ENCODE measurements around the gene ELP4. TPM values are rescaled to one million over a fixed set of nuclear protein-coding genes. Genes with fewer than 3 reads are reported as not detected.

Gene ELP4
- total and polyA plus RNA-seq, 9 donors = 12.0 to 18.8 (median 15.3) TPM

GRCh38 chr11:31780078-31780477 lies 270.5 kb downstream of the ELP4 start:
- no peak overlapping the region for H3K4me3 ChIP-seq (ENCODE audit: low read length)
- H3K9me3 ChIP-seq (replicated peaks; ENCODE audit: control insufficient read depth, low read depth, low read length) = peaks cover 2% of the 10 kb centered on the region
- DNase-seq = no peak
- peaks cover 8% of the 10 kb centered on the region for H3K4me1 ChIP-seq (ENCODE audit: control insufficient read depth, insufficient read depth, low read length)
- WGBS (ENCODE audit: insufficient coverage) = no CpG with 5 or more reads among the region's 4 CpGs
- no peaks in the 10 kb centered on the region for H3K27me3 ChIP-seq (ENCODE audit: control insufficient read depth, insufficient read depth, low read length)
- H3K27ac ChIP-seq (ENCODE audit: low read length) = peak overlapping the region; percentile 85
- no peaks in the 10 kb centered on the region for H3K36me3 ChIP-seq (ENCODE audit: control insufficient read depth, insufficient read depth, low read length)

GRCh38 chr11:31780480-31780971 lies 271.0 kb downstream of the ELP4 start:
- H3K27ac ChIP-seq (ENCODE audit: low read length) = peak overlapping the region; percentile 17
- no peaks in the 10 kb centered on the region for H3K36me3 ChIP-seq (ENCODE audit: control insufficient read depth, insufficient read depth, low read length)
- H3K4me1 ChIP-seq (ENCODE audit: control insufficient read depth, insufficient read depth, low read length) = peaks cover 8% of the 10 kb centered on the region
- no peak for DNase-seq
- peaks cover 2% of the 10 kb centered on the region for H3K9me3 ChIP-seq (replicated peaks; ENCODE audit: control insufficient read depth, low read depth, low read length)
- no peaks in the 10 kb centered on the region for H3K27me3 ChIP-seq (ENCODE audit: control insufficient read depth, insufficient read depth, low read length)
- 83% methylated on average over 2 of the region's 5 CpGs for WGBS (ENCODE audit: insufficient coverage)
- no peak overlapping the region for H3K4me3 ChIP-seq (ENCODE audit: low read length)

GRCh38 chr11:31782257-31782656 lies 272.7 kb downstream of the ELP4 start:
- WGBS (ENCODE audit: insufficient coverage) = 100% methylated on average over 2 of the region's 2 CpGs
- DNase-seq = no peak
- peaks cover 8% of the 10 kb centered on the region for H3K4me1 ChIP-seq (ENCODE audit: control insufficient read depth, insufficient read depth, low read length)
- no peaks in the 10 kb centered on the region for H3K36me3 ChIP-seq (ENCODE audit: control insufficient read depth, insufficient read depth, low read length)
- H3K9me3 ChIP-seq (replicated peaks; ENCODE audit: control insufficient read depth, low read depth, low read length) = peaks cover 2% of the 10 kb centered on the region
- no peak overlapping the region for H3K27ac ChIP-seq (ENCODE audit: low read length)
- no peaks in the 10 kb centered on the region for H3K27me3 ChIP-seq (ENCODE audit: control insufficient read depth, insufficient read depth, low read length)
- H3K4me3 ChIP-seq (ENCODE audit: low read length) = no peak overlapping the region

GRCh38 chr11:31783252-31783651 lies 273.7 kb downstream of the ELP4 start:
- peaks cover 8% of the 10 kb centered on the region for H3K4me1 ChIP-seq (ENCODE audit: control insufficient read depth, insufficient read depth, low read length)
- H3K36me3 ChIP-seq (ENCODE audit: control insufficient read depth, insufficient read depth, low read length) = no peaks in the 10 kb centered on the region
- 94% methylated on average over 3 of the region's 6 CpGs for WGBS (ENCODE audit: insufficient coverage)
- H3K4me3 ChIP-seq (ENCODE audit: low read length) = no peak overlapping the region
- H3K27ac ChIP-seq (ENCODE audit: low read length) = no peak overlapping the region
- H3K9me3 ChIP-seq (replicated peaks; ENCODE audit: control insufficient read depth, low read depth, low read length) = no peaks in the 10 kb centered on the region
- DNase-seq = no peak
- H3K27me3 ChIP-seq (ENCODE audit: control insufficient read depth, insufficient read depth, low read length) = no peaks in the 10 kb centered on the region

GRCh38 chr11:31784611-31785010 lies 275.0 kb downstream of the ELP4 start:
- Histone ChIP-seq H3K27me3 (ENCODE audit: control insufficient read depth, insufficient read depth, low read length) (no peaks in the 10 kb centered on the region), H3K9me3 (replicated peaks; ENCODE audit: control insufficient read depth, low read depth, low read length) (no peaks in the 10 kb centered on the region), H3K36me3 (ENCODE audit: control insufficient read depth, insufficient read depth, low read length) (no peaks in the 10 kb centered on the region), H3K4me3 (ENCODE audit: low read length) (no peak overlapping the region), H3K27ac (ENCODE audit: low read length) (no peak overlapping the region), H3K4me1 (ENCODE audit: control insufficient read depth, insufficient read depth, low read length) (peaks cover 2% of the 10 kb centered on the region)
- WGBS (ENCODE audit: insufficient coverage) = no CpG with 5 or more reads among the region's 2 CpGs
- no peak for DNase-seq

- Histone ChIP-seq H3K27me3 (ENCODE audit: control insufficient read depth, insufficient read depth, low read length) (no peaks in the 10 kb centered on the region), H3K36me3 (ENCODE audit: control insufficient read depth, insufficient read depth, low read length) (no peaks in the 10 kb centered on the region), H3K27ac (ENCODE audit: low read length) (peak overlapping the region; percentile 6), H3K4me1 (ENCODE audit: control insufficient read depth, insufficient read depth, low read length) (no peaks in the 10 kb centered on the region), H3K9me3 (replicated peaks; ENCODE audit: control insufficient read depth, low read depth, low read length) (no peaks in the 10 kb centered on the region), H3K4me3 (ENCODE audit: low read length) (no peak overlapping the region)
- no peak for DNase-seq
- 66% methylated on average over 10 of the region's 16 CpGs for WGBS (ENCODE audit: insufficient coverage)
Measured at GRCh38 chr11:31786996-31787685, 277.6 kb downstream of the ELP4 start.

- DNase-seq = no peak
- no CpG with 5 or more reads among the region's 3 CpGs for WGBS (ENCODE audit: insufficient coverage)
- H3K4me3 ChIP-seq (ENCODE audit: low read length) = no peak overlapping the region
- no peak overlapping the region for H3K27ac ChIP-seq (ENCODE audit: low read length)
- H3K27me3 ChIP-seq (ENCODE audit: control insufficient read depth, insufficient read depth, low read length) = no peaks in the 10 kb centered on the region
- H3K36me3 ChIP-seq (ENCODE audit: control insufficient read depth, insufficient read depth, low read length) = no peaks in the 10 kb centered on the region
- no peaks in the 10 kb centered on the region for H3K9me3 ChIP-seq (replicated peaks; ENCODE audit: control insufficient read depth, low read depth, low read length)
- no peaks in the 10 kb centered on the region for H3K4me1 ChIP-seq (ENCODE audit: control insufficient read depth, insufficient read depth, low read length)
Measured at GRCh38 chr11:31788085-31788484, 278.5 kb downstream of the ELP4 start.

- peaks cover 8% of the 10 kb centered on the region for H3K27me3 ChIP-seq (ENCODE audit: control insufficient read depth, insufficient read depth, low read length)
- DNase-seq = no peak
- no peaks in the 10 kb centered on the region for H3K9me3 ChIP-seq (replicated peaks; ENCODE audit: control insufficient read depth, low read depth, low read length)
- WGBS (ENCODE audit: insufficient coverage) = 62% methylated on average over 2 of the region's 7 CpGs
- H3K4me1 ChIP-seq (ENCODE audit: control insufficient read depth, insufficient read depth, low read length) = no peaks in the 10 kb centered on the region
- H3K36me3 ChIP-seq (ENCODE audit: control insufficient read depth, insufficient read depth, low read length) = no peaks in the 10 kb centered on the region
- H3K4me3 ChIP-seq (ENCODE audit: low read length) = no peak overlapping the region
- H3K27ac ChIP-seq (ENCODE audit: low read length) = no peak overlapping the region
Measured at GRCh38 chr11:31790649-31791048, 281.1 kb downstream of the ELP4 start.

- Histone ChIP-seq H3K36me3 (ENCODE audit: control insufficient read depth, insufficient read depth, low read length) (no peaks in the 10 kb centered on the region), H3K4me3 (ENCODE audit: low read length) (no peak overlapping the region), H3K9me3 (replicated peaks; ENCODE audit: control insufficient read depth, low read depth, low read length) (no peaks in the 10 kb centered on the region), H3K27me3 (ENCODE audit: control insufficient read depth, insufficient read depth, low read length) (peaks cover 21% of the 10 kb centered on the region), H3K27ac (ENCODE audit: low read length) (no peak overlapping the region), H3K4me1 (ENCODE audit: control insufficient read depth, insufficient read depth, low read length) (peaks cover 3% of the 10 kb centered on the region)
- WGBS (ENCODE audit: insufficient coverage) = no CpG with 5 or more reads among the region's 2 CpGs
- DNase-seq = no peak
Measured at GRCh38 chr11:31792036-31792435, 282.5 kb downstream of the ELP4 start.

- peaks cover 6% of the 10 kb centered on the region for H3K4me1 ChIP-seq (ENCODE audit: control insufficient read depth, insufficient read depth, low read length)
- no peaks in the 10 kb centered on the region for H3K36me3 ChIP-seq (ENCODE audit: control insufficient read depth, insufficient read depth, low read length)
- no CpG with 5 or more reads among the region's 2 CpGs for WGBS (ENCODE audit: insufficient coverage)
- no peak overlapping the region for H3K27ac ChIP-seq (ENCODE audit: low read length)
- no peak for DNase-seq
- no peak overlapping the region for H3K4me3 ChIP-seq (ENCODE audit: low read length)
- H3K27me3 ChIP-seq (ENCODE audit: control insufficient read depth, insufficient read depth, low read length) = peaks cover 26% of the 10 kb centered on the region
- no peaks in the 10 kb centered on the region for H3K9me3 ChIP-seq (replicated peaks; ENCODE audit: control insufficient read depth, low read depth, low read length)
Measured at GRCh38 chr11:31792456-31792855, 282.9 kb downstream of the ELP4 start.

All from muscle of leg (tissue), 11 donors.